Upper lobe of left lung (tissue), 6 donors: ENCODE data around the gene SNAPC4. TPM values are rescaled to one million over a fixed set of nuclear protein-coding genes. Genes with fewer than 3 reads are reported as not detected.

Source experiments
- ATAC-seq, 2 donors: fragments of 200-7000 bp; cut with Tn5 transposase; one replicate each; pipeline ENCODE4 v1.9.1; 2022; ENCODE audit warnings: mild to moderate bottlenecking in 2 of 2, moderate library complexity in 2 of 2; ENCODE audit not compliant: low FRiP score in 2 of 2
- DNase-seq, 2 donors: peaks; one replicate each; pipeline ENCODE4 v3.0.0-alpha.2; 2019 to 2020
- H3K27ac ChIP-seq, 4 donors: fragments of 200-600 bp; sonication (generic); one replicate each; pipeline ENCODE4 v1.5.1; 2016 to 2019
- H3K27me3 ChIP-seq, 4 donors: fragments of 200-600 bp; sonication (generic); one replicate each; pipeline ENCODE4 v1.5.1; 2017 to 2019
- H3K36me3 ChIP-seq, 4 donors: fragments of 200-600 bp; sonication (generic); one replicate each; pipeline ENCODE4 v1.5.1; 2016 to 2019
- H3K4me1 ChIP-seq, 4 donors: fragments of 200-600 bp; sonication (generic); one replicate each; pipeline ENCODE4 v1.5.1; 2018 to 2019
- H3K4me3 ChIP-seq, 4 donors: fragments of 200-600 bp; sonication (generic); one replicate each; pipeline ENCODE4 v1.5.1; 2017 to 2019; ENCODE audit warnings: mild to moderate bottlenecking in 2 of 4, moderate library complexity in 1 of 4
- H3K9me3 ChIP-seq, 4 donors: fragments of 200-600 bp; sonication (generic); one replicate each; pipeline ENCODE4 v1.5.1; 2018 to 2019
- CTCF ChIP-seq, 6 experiments: fragments of 450-650 bp in 4 of 6; fragments of 200-600 bp in 2 of 6; sonication (generic) in 2 of 6; IDR thresholded peaks; one replicate each; pipeline ENCODE4 v1.5.1; 2016 to 2019; ENCODE audit warnings: antibody characterized with exemption in 6 of 6
- EP300 ChIP-seq, 4 donors: sonication (generic); formaldehyde crosslinking; IDR thresholded peaks; one replicate each; pipeline ENCODE4 v1.5.1; 2017; ENCODE audit warnings: antibody characterized with exemption in 4 of 4, control low read depth in 2 of 4
- POLR2A ChIP-seq, 4 donors: fragments of 450-650 bp; IDR thresholded peaks; one replicate each; pipeline ENCODE4 v1.5.1; 2016 to 2017; ENCODE audit warnings: antibody characterized with exemption in 4 of 4, mild to moderate bottlenecking in 2 of 4
- POLR2AphosphoS5 ChIP-seq, 2 donors: sonication (generic); formaldehyde crosslinking; IDR thresholded peaks; one replicate each; pipeline ENCODE4 v1.5.1; 2017; ENCODE audit warnings: antibody characterized with exemption in 2 of 2
- WGBS, 2 donors: methylation state at CpG; one replicate each; pipeline ENCODE4 v1.1.5; 2017 to 2018; 5-methylcytosine and 5-hydroxymethylcytosine counted together
- total RNA-seq, 6 donors: library from RNA; depleted of rRNA in 4 of 6; stranded (reverse); fragments of >200 nt in 4 of 6; gene quantifications; one replicate each; pipeline versions ENCODE4 v1.1.0 to v1.2.1, GENCODE V29; 2016 to 2021
- donor health status: DM: no; HTN: no; CAD: no; lungs with moderate emphysema.
- donor health status: DM: no; HTN: yes; CAD: no; lungs with severe emphysema.

The SNAPC4 gene
- total RNA-seq, 6 donors from 2014 or later: 7.8 to 35.6 (median 13.2) TPM

- no peak for TF ChIP-seq EP300 (IDR thresholded peaks at IDR 0.05)
- no peak for TF ChIP-seq CTCF (IDR thresholded peaks at IDR 0.05)
- no peak for TF ChIP-seq POLR2AphosphoS5 (IDR thresholded peaks at IDR 0.05)
- no peak for TF ChIP-seq POLR2A (IDR thresholded peaks at IDR 0.05)
- Histone ChIP-seq H3K27ac (peak overlapping the region; percentile 19 to 78 (median 32)), H3K27me3 (no peaks in the 10 kb centered on the region), H3K4me1 (peaks cover 14 to 23% (median 17%) of the 10 kb centered on the region in 4 donors), H3K36me3 (peaks cover 16 to 52% (median 44%) of the 10 kb centered on the region in 4 donors), H3K9me3 (no peaks in the 10 kb centered on the region), H3K4me3 (peak overlapping the region; percentile 80 to 98 (median 94))
- WGBS, 2 donors: 5 to 9% methylated on average over 12 to 16 of the region's 67 CpGs
- DNase-seq (peak in 1 of 2 donors; percentile 61), ATAC-seq (peak in 1 of 2 donors; percentile 49)
These were observed 563 bp downstream of the SNAPC4 start for GRCh38 chr9:136399176-136400037.

GRCh38 chr9:136398286-136398685 is 1.7 kb downstream of the SNAPC4 start:
- peaks cover 21 to 53% (median 43%) of the 10 kb centered on the region in 4 donors for H3K36me3 ChIP-seq

GRCh38 chr9:136397643-136398042 is 2.3 kb downstream of the SNAPC4 start:
- no peaks in the 10 kb centered on the region for H3K27me3 ChIP-seq
- TF ChIP-seq EP300 (IDR thresholded peaks at IDR 0.05) (no peak), POLR2A (IDR thresholded peaks at IDR 0.05) (no peak), POLR2AphosphoS5 (IDR thresholded peaks at IDR 0.05) (no peak), CTCF (IDR thresholded peaks at IDR 0.05) (no peak)
- DNase-seq (peak in 1 of 2 donors; percentile 6), ATAC-seq (no peak)
- peaks cover 21 to 59% (median 49%) of the 10 kb centered on the region in 4 donors for H3K36me3 ChIP-seq
- 65 to 67% methylated on average over 4 to 6 of the region's 6 CpGs for WGBS, 2 donors
- no peak overlapping the region for H3K4me3 ChIP-seq
- H3K4me1 ChIP-seq: peaks cover 14 to 23% (median 17%) of the 10 kb centered on the region in 4 donors
- H3K27ac ChIP-seq: no peak overlapping the region
- H3K9me3 ChIP-seq: no peaks in the 10 kb centered on the region

More at GRCh38 chr9:136398286-136398685, 1.7 kb downstream of the SNAPC4 start:
- Histone ChIP-seq H3K27ac (no peak overlapping the region), H3K27me3 (no peaks in the 10 kb centered on the region), H3K4me3 (no peak overlapping the region), H3K9me3 (no peaks in the 10 kb centered on the region), H3K4me1 (peaks cover 14 to 23% (median 17%) of the 10 kb centered on the region in 4 donors)
- ATAC-seq (no peak), DNase-seq (peak in 1 of 2 donors; percentile 21)
- TF ChIP-seq POLR2A (IDR thresholded peaks at IDR 0.05) (no peak), POLR2AphosphoS5 (IDR thresholded peaks at IDR 0.05) (no peak), CTCF (IDR thresholded peaks at IDR 0.05) (no peak), EP300 (IDR thresholded peaks at IDR 0.05) (no peak)
- 93 to 94% methylated on average over 12 of the region's 12 CpGs for WGBS, 2 donors

- TF ChIP-seq POLR2A (IDR thresholded peaks at IDR 0.05) (no peak), CTCF (IDR thresholded peaks at IDR 0.05) (no peak), EP300 (IDR thresholded peaks at IDR 0.05) (no peak), POLR2AphosphoS5 (IDR thresholded peaks at IDR 0.05) (no peak)
- DNase-seq (no peak), ATAC-seq (no peak)
- H3K4me1 ChIP-seq: peaks cover 14 to 23% (median 17%) of the 10 kb centered on the region in 4 donors
- H3K27me3 ChIP-seq: no peaks in the 10 kb centered on the region
- H3K4me3 ChIP-seq: no peak overlapping the region
- H3K36me3 ChIP-seq: peaks cover 17 to 67% (median 60%) of the 10 kb centered on the region in 4 donors
- no peaks in the 10 kb centered on the region for H3K9me3 ChIP-seq
- no peak overlapping the region for H3K27ac ChIP-seq
- WGBS, 2 donors: 71 to 72% methylated on average over 4 of the region's 4 CpGs
These were observed 3.8 kb downstream of the SNAPC4 start for GRCh38 chr9:136396219-136396515.
